CD4-positive, alpha-beta T cell treated with Interleukin-15 for 1 hour (primary cell): ENCODE results near the gene ICAM3.
"Not testable (repeated sequence)": the region's sequence is repeated elsewhere in the genome, so short reads cannot be mapped to it uniquely, and the experiment has no call there.

Source experiments
- DNase-seq: peaks from one replicate; pipeline ENCODE4 v3.0.0-alpha.2; 2020

ICAM3 gene

GRCh38 chr19:10343495-10343894, 4.1 kb upstream of the ICAM3 start:
- no peak for DNase-seq

GRCh38 chr19:10339977-10340376, 553 bp upstream of the ICAM3 start:
- no peak for DNase-seq

- DNase-seq: no peak
Observed at GRCh38 chr19:10338940-10339339, 484 bp downstream of the ICAM3 start.

GRCh38 chr19:10336725-10337124, 2.7 kb downstream of the ICAM3 start:
- DNase-seq: not testable (repeated sequence)

GRCh38 chr19:10335352-10335985, 4.0 kb downstream of the ICAM3 start:
- no peak for DNase-seq

- DNase-seq: peak; percentile 34
Observed at GRCh38 chr19:10334588-10335351, 4.7 kb downstream of the ICAM3 start.

GRCh38 chr19:10333758-10334587, 5.5 kb downstream of the ICAM3 start:
- no peak for DNase-seq

GRCh38 chr19:10332965-10333757, 6.3 kb downstream of the ICAM3 start, which contains the start of gene RAVER1:
Gene RAVER1, minus strand, starts transcription at chr19:10333529. Its CDS starts 22 bp downstream, at chr19:10333507.
- peak; percentile 98 for DNase-seq

- DNase-seq: no peak
Observed at GRCh38 chr19:10332158-10332964, 7.1 kb downstream of the ICAM3 start.

GRCh38 chr19:10329555-10329954, 9.9 kb downstream of the ICAM3 start:
- no peak for DNase-seq

GRCh38 chr19:10328558-10329429, 10.6 kb downstream of the ICAM3 start:
- DNase-seq: no peak

- DNase-seq: no peak
Observed at GRCh38 chr19:10327793-10328192, 11.6 kb downstream of the ICAM3 start.

GRCh38 chr19:10325732-10326131, 13.7 kb downstream of the ICAM3 start:
- DNase-seq: no peak

- no peak for DNase-seq
Observed at GRCh38 chr19:10321874-10322835, 17.3 kb downstream of the ICAM3 start.

GRCh38 chr19:10321417-10321797, 18.0 kb downstream of the ICAM3 start:
- DNase-seq: no peak

GRCh38 chr19:10320602-10321416, 18.6 kb downstream of the ICAM3 start:
- DNase-seq: no peak

- DNase-seq: no peak
Observed at GRCh38 chr19:10318807-10319682, 20.4 kb downstream of the ICAM3 start.
